Measurements from ENCODE around the gene CELSR3.

The CELSR3 gene

DNA sequence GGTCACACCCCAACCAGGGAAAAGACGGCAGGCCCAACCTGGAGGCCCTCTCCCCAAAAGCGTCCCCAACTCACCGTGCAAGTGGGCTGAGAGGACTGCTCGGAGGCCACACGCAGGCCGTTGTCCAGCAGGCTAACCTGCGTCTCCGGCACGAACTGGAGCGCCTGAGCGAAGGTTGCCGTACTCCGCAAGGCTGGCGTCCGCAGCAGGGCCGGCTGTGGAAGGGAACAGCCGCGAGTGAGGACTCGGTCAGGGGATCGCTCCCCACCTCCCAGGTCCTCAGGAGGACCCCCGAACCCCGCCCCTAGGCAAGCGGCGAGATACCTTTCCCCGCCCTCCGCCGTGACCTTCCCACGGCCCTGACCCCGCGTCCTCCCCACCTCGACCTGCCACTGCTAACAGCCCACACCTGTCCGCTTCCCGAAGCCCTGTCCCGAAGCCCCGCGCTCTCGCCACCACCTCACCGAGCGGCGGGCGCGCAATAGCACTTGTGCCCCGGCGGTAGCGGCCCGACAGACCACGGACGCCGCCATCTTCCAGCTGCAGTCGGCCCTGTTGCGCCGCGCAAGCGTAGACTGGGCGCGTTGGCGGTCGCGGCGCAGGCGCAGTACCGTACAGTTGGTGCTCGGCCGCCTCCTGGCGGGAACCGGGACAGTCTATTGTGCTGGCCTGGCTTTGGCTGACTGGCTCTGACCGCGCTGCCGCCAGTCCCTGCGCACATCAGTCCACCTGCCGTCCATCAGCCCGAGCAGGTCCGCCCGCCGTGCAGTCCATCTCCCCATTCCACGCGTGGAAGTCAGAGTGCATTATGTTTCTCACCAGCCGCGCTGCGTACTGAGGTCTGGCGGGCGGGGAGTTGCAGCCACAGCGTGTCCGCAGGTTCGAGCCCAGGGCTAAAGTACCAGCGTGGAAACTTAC lies 53.3 kb downstream of the CELSR3 start, which contains the start of gene UQCRC1:
UQCRC1 (minus strand) TSS at position 559 of the 918 bp plus-strand sequence; CDS start at position 533, 26 bp downstream.
- DNase-seq (ENCODE audit: low read depth in 2 of 3, low spot score in 1 of 3), result peak; percentile 79 to 89 (median 86)

DNA sequence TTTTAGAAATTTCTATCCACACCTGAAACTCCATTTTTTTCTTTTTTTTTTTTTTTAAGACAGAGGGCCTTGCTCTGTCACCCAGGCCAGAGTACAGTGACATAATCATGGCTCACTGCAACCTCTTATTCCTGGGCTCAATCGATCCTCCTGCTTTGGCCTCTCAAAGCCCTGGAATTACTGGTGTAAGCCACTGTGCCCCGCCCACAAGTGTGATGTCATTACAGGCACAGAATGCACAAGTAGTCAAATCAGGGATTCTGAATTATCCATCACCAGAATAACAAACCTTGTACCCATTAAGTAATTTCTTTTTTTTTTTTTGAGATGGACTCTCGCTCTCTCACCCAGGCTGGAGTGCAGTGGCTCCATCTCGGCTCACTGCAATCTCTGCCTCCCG lies 55.2 kb downstream of the CELSR3 start:
- no peak for DNase-seq (ENCODE audit: low read depth in 2 of 3, low spot score in 1 of 3)

DNA sequence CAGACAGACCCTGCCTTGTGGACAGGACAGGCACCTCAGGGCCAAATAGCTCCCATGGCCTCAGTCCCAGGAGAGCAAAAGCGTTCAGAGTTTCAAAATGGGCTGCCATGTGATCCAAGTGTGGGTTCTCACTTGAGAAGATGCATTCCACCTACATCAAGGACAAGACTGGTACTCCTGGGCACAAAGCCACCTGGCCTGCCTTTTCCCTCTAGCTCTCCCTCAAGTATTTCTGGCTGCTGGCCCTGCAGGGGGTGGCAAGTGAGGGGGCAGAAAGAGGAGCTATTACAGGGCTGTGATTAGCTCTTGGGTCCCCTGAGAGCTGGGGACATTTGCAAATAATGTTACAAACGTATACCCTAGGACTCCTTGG lies 61.1 kb downstream of the CELSR3 start:
- DNase-seq (ENCODE audit: low read depth in 2 of 3, low spot score in 1 of 3), result no peak

DNA sequence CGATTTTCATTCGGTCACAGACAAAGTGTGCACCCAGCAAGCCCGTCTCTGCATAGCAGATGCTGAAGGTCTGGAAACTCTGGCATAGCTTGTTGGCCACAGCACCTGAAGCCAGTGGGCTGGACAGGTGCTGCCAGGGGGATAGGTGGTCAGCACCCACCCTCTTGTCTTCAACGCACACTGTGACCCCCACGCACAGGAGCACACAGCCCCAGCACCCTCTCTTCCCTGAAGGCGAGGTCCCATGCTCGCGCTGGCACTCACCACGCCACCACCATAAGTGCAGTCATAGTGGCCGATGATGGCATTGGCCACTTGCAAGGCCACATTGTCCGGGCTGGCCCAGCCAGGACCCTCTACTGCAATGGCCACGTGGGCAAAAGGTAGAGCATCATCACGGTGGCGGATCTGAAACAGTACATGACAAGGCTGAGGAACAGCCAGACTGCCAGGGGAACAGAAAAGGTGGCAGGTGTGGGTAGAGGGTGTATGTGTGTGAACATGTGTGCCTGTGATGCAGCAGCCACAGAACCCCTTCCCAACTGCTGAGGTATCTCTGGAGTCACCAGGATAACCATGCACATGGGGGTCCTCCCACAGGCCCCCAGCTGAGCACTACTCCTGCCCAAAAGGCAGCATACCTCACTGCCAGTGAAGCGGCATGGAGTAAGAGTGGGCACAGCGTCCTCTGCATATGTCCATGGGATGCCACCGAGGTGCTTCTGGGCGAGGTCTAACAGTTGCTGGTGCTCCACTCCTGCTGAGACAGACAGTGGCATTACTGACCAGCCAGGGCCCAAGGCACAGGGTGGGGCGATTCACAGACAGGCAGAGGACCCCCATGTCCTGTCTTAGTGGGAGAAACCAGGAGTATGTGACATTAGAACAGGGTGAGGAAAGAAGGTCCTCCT lies 61.7 kb downstream of the CELSR3 start:
- no peak for DNase-seq (ENCODE audit: low read depth in 2 of 3, low spot score in 1 of 3)

DNA sequence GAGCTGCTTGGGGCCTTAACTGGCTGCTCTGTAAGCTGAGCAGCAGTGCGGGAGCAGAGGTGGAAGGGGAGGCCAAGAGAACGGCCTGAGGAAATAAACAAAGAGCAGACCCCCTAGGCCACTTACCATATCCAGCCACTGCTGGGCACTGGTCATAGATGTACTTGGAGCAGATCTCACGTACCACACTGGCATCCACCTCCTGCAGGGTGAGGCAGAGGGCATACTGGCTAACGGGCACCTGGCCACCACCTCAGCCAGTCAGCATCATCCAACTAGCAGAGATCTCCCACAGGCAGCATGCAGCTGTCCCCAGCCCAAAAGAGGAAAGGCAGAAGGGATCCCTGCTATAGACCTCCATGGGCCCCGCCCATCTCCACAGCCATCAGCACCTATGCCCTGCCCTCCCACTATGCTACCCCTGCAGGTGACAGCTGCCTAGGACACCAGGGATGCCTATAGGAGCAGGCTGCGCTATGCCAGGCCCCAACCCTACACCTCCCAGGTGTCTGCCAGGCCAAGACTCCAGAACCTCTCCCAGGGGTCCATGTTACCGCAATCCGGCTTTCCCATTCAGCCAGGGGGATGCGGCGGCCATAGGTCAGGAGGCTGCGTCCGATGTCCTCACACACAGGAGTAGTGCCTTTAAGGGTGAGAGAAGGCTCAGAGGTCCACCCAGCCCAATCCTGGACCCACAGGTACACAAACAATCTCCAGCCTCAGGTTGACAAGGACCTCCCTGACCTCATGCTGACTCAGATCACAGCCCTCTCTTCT lies 63.0 kb downstream of the CELSR3 start:
- no peak for DNase-seq (ENCODE audit: low read depth in 2 of 3, low spot score in 1 of 3)

DNA sequence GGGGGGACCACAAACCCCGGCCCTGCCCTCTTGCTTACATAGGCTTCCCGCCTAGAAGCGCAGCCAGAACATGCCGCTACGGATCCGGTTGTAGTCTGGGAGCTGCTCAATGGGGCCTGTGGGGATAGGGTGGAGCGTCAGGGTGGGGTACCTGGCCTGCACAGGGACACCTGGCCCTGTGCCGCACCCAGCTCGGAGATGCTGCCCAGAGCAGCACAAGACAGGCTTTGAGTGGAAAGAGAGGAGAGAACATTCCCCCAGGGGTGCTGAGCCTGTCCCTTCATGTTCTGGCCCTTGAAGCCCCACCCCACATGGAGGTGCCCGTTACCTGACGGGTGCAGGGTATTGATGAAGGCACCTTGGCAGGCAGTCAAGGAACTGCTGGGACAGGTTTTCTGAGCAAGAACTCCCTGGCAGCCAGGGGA lies 63.6 kb downstream of the CELSR3 start:
- no peak for DNase-seq (ENCODE audit: low read depth in 2 of 3, low spot score in 1 of 3)

DNA sequence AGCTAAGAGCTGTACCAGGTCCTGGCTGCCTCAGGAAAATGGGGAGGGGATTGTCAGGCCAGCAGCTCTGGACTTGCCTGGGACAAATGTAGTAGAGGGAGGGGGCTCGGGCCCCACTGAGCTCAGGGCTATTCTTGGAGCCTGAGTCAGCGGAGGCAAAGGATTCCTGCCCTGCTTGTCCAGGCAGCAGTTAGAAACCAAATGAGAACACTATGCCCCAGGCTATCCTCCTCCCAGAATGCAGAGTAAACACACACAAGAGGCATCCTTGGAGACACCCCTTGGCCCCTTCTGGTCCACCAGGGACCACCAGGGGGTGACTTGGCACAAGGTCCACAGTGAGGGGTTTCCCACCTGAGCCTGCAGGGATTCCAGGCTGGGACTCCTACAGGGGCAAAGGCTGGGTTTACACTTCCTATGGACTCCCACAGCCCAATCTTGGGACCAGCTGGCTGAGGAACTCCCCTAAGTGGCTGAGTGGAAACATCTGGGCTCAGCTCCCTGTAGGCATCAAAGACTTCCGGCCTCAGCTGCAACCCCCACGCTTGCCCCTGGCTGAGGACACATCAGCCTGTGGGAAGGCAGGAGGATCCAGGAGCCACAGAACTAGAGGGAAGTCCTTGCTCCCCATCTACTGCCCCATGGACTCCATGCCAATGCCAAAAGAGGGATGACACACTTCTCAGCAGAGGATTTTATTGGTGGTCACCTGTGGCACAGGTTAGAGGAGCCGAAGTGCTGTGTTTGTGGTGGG lies 64.2 kb downstream of the CELSR3 start:
- DNase-seq (ENCODE audit: low read depth in 2 of 3, low spot score in 1 of 3), result no peak

DNA sequence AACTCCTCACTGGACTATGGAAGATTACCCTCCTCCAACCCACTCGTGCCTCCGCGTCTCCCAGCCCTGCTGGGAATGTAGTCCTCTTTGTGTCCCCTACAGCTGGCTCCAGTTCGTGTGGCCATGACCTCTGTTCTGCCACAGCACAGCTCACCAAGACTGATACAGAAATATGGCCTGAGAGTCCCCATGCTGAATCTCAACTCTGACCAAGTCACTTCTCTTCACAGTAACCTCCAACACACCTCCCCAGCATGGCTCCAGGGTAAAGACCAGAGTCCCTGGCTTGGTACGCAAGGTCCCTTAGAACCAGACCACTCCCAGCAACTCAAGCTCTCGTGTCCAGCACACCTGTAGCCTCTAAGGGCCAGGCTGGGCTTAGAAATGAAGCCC lies 65.3 kb downstream of the CELSR3 start:
- DNase-seq (ENCODE audit: low read depth in 2 of 3, low spot score in 1 of 3), result no peak

DNA sequence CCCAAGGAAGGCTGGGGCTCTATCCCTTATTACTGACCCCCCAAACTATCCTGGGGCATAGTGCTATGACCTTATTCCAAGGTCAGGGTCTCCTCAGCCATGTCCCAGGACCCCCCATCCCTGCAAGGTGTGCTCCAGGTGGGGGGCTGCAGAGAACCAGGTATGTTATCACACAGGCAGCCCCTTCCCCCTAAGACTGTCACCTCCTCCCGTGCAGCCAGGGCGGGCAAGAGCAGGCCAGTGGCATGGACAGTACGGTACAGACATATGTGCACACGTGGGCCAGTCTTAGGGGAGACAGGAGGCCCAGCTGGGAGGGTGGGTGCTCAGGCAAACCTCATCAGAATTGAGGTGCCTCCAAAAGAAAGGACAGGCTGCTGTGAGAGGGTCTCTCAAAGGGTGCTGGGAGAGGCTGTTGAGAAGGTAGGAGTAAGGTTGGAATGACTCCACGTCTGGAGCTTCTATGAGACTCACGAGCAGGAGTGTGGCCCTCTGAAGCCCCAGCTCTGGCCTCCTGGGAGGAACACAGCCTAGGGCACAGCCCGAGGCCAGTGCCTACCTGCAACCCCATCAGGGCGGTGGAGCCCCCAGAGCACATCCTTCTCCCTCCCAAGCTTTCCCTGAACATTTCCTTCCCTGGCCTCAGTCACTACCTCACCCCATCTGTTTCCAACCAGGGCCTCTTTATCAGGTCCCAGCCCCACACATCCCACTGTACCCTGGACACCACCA lies 65.8 kb downstream of the CELSR3 start:
- DNase-seq (ENCODE audit: low read depth in 2 of 3, low spot score in 1 of 3), result no peak

DNA sequence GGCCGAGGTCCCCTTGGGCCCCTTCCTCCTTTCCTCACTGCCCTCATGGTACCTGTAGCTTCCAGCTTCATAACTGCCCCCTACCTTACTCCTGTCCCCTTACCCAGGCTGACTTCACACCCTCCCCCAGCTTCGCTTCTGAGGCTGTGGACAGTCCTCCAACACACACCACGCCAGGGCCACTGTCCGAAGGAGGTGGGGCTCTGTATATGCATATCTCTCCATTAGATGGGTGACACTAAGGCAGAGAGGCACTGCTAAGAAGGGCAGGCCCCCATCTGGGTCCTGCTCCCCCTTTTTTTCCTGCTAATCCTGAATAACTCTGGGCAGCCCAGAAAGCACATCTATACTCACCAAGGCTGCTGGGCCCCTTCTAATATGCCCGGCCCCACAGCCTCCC lies 66.5 kb downstream of the CELSR3 start:
- DNase-seq (ENCODE audit: low read depth in 2 of 3, low spot score in 1 of 3), result no peak

DNA sequence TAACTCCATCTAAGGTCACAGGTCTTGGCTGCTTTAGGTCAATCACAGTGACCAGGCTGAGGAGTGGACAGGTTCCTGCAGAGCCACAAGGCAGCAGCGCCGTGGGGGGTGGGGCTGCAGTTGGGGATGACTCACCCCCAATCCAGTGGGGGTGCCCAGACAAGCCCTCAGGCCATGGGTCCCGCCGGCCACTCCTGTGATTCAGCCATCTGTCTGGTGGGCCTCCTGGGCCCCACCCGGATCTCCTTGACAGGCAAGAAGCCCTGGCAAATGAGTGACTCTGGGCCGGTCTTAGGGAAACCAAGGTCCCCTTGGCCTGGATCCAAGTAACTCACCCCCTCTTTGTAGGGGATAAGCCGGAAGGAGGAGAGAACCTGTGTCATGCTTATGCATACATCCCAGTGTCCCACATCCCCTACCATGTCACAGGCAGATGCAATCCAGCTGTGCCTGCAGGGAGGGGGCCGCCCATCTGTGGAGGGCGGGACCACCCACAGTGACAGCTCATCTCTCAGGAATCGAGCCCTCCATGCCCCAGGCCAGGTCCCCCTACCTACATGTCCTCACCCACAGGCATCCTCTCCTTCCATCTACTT lies 67.1 kb downstream of the CELSR3 start:
- no peak for DNase-seq (ENCODE audit: low read depth in 2 of 3, low spot score in 1 of 3)

DNA sequence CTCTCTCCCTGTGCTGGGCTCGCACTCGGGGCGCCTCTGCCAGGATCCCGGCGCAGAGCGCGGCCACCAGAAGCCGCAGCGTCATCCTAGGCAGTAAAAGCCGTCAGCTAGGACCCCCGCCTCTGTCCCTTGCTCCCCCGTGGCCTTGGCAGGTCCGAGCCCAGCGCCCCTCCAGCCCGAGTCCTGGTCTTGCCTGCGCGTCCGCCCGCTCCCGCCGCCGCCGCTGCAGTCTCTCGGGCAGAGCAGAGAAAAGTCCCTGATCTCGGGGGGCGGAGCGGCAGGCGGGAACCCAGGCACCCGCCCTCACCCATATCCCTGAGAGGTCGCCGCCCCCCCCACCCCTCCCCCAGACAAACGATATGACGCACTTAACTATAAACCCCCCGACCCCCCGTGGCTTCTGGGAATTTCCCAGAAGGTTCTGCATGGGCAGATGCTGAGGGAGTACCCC lies 67.6 kb downstream of the CELSR3 start, which contains the start of gene COL7A1:
COL7A1 (minus strand) TSS at position 255 of the 451 bp plus-strand sequence; CDS start at position 85, 170 bp downstream.
- no peak for DNase-seq (ENCODE audit: low read depth in 2 of 3, low spot score in 1 of 3)

DNA sequence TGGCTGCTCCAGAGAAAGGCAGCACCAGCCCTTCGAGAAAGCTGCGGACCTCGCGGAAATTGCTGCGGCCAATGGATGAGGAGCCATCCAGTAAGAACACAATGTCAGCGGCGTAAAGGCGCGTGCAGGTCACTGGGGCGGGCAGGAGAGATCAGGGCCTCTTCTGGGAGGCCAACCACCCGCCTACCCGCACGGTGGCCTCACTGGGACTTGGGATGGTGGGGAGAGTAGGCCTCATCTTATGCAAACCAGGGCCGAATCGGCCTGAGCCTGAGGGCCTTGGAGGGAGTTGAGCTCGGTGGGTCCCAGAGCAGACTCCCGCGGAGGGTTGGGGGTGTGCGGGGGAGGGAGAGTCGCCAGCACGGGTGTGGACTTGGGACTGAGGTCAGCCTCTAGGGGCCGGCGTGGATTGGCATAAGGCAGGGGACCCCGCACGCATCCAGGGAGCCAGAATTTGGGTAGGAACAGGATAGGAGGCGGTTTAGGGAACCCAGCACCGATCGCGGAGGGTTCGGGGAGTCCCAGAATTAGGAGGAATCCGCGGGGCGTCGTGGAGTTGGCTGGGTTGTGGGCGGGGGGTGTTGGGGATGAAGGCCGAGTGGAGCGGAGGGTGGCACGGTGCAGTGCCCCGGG lies 68.2 kb downstream of the CELSR3 start:
- no peak for DNase-seq (ENCODE audit: low read depth in 2 of 3, low spot score in 1 of 3)

DNA sequence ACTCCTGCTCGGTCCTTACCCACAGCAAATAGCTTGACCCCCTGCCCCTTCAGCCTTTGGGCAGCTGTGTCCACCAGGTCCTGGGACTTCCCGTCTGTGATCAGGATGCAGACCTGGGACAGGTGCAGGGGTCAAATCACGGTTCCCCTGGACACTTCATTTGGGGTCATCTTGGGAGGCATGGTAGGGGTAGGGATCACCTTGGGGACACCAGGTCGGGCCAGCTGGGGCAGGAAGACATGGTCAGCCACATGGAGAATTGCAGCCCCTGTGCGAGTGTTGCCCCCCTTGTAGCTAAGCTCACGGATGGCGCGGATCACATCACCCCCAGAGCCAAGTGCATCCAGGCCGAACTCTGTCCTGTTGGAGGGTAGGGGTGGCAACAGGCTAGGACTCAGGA lies 69.3 kb downstream of the CELSR3 start:
- DNase-seq (ENCODE audit: low read depth in 2 of 3, low spot score in 1 of 3), result no peak

DNA sequence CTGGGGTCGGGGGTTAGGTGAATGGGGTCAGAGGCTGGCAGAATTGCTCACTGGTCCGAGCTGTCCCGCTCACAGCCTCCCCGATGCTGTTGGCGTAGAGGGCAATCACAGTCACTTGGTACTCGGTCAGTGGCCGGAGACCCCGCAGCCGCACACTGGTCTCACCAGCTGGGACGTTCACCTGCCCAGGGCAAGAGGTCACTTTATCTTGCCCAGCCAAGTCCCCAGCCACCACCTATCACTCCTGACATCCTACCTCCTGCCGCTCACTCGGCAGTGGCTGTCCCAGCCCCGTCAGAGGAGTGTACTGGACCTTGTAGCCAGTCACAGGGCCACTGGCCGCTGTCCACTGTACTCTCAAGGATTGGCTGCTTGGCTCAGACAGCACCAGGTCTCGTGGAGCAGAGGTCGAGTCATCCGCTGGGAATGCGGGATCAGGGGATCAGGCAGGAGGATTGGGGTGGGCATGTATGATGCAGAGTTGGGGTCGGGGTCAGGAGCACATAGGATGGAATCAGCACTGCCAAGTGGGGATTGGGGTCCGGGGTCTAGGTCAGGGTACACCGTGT lies 70.1 kb downstream of the CELSR3 start:
- DNase-seq (ENCODE audit: low read depth in 2 of 3, low spot score in 1 of 3), result no peak

DNA sequence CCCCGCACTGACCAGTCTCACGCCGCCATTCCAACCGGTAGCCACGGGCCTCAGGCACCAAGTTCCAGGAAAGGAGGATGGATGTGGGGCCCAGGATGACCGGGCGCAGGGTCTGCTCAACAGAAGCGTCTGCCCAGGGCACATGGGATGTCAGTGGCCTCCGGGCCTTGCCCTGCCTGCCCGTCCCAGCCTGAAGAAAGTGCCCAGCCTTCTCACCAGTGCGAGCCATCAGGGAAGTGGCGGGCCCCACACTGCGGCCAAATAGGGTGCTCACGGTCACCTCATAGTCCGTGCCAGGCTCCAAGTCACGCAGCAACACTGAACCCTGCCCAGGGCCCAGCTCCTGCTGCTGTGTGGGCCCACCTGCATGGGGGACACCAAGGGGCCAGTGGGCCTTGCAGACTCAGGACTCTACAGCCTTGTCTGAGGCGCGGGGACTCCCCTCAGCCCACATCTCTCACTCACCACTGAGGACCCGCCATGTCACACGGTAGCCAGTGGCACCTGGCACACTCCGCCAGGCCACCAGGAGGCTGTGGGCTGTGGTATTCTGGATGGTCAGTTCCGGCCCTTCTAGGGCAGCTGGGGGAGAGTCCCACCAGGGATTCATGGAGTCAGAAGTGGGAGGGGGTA lies 70.7 kb downstream of the CELSR3 start:
- no peak for DNase-seq (ENCODE audit: low read depth in 2 of 3, low spot score in 1 of 3)

DNA sequence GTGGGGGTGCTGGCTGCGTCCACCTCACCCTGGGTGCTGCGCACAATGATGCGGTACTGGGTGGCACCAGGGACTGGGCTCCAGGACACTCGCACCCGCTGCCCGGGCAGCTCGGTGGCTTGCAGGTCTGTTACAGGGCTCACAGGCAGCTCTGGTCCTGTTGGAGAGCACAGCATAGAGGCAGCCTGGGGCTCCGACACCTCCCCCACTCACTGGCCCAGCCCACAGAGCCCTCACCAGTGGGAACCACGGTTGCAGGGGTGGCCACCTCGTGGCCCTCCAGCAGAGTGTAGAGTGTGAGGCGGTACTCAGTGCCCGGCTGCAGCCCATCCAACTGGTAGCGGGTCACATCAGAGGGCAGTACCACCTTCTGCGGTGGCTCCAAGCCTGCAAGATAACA lies 71.2 kb downstream of the CELSR3 start:
- DNase-seq (ENCODE audit: low read depth in 2 of 3, low spot score in 1 of 3), result no peak

DNA sequence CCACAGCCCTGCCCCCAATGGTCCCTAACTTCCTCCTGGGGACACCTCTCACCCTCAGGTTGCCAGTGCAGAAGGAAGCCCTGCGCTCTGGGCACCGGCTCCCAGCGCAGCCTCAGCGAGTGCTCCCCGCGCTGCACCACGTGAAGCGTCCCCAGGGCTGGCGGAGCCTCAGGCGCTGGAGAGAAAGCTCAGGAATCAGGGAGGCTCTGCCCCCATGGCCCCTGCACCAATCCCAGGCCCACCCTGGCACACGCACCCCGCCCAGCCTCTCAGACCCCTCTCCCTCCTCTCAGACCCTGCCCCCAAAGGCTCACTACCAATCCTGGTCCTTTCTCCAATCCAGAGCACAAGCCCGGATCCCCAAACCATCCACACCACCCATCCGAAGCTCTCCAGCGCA lies 74.5 kb downstream of the CELSR3 start:
- DNase-seq (ENCODE audit: low read depth in 2 of 3, low spot score in 1 of 3), result no peak
